Testis (tissue), 3 donors: ENCODE data around the gene TTLL12. TPM values are rescaled to one million over a fixed set of nuclear protein-coding genes. Genes with fewer than 3 reads are reported as not detected.

Experiments
- DNase-seq: peaks from one replicate; pipeline ENCODE4 v3.0.0-alpha.2; 2019
- H3K27ac ChIP-seq, 2 donors: fragments of 200-600 bp; sonication (generic); one replicate each; pipeline ENCODE4 v1.5.1; 2019
- H3K27me3 ChIP-seq: fragments of 200-600 bp; sonication (generic); one replicate; pipeline ENCODE4 v1.5.1; 2019
- H3K36me3 ChIP-seq: fragments of 200-600 bp; sonication (generic); one replicate; pipeline ENCODE4 v1.5.1; 2017; ENCODE audit warnings: low read depth; ENCODE audit errors: missing control alignments
- H3K4me1 ChIP-seq: fragments of 200-600 bp; sonication (generic); one replicate; pipeline ENCODE4 v1.5.1; 2019
- H3K4me3 ChIP-seq, 2 donors: fragments of 200-600 bp; sonication (generic); one replicate each; pipeline ENCODE4 v1.5.1; 2017 to 2019
- H3K9me3 ChIP-seq: fragments of 200-600 bp; sonication (generic); one replicate; pipeline ENCODE4 v1.5.1; 2017
- CTCF ChIP-seq, 3 experiments: fragments of 450-650 bp in 2 of 3; fragments of 200-600 bp in 1 of 3; sonication (generic) in 1 of 3; IDR thresholded peaks; one replicate each; pipeline ENCODE4 v1.5.1; 2016 to 2019; ENCODE audit warnings: antibody characterized with exemption in 3 of 3, mild to moderate bottlenecking in 2 of 3, moderate library complexity in 1 of 3
- POLR2A ChIP-seq: fragments of 450-650 bp; IDR thresholded peaks from one replicate; pipeline ENCODE4 v1.6.1; 2017; ENCODE audit warnings: antibody characterized with exemption, mild to moderate bottlenecking, moderate library complexity
- WGBS, 2 donors: methylation state at CpG; one replicate each; pipeline ENCODE4 v1.1.5; 2018; 5-methylcytosine and 5-hydroxymethylcytosine counted together
- intact Hi-C: fragments of 100-400 bp; cut with DNase I; formaldehyde crosslinking; loops from one replicate; pipeline ENCODE4 v1.15.1; 2023; ENCODE audit warnings: low total_unique reads
- polyA plus RNA-seq: library from polyadenylated mRNA; stranded (reverse); fragments of 350-450 nt; fragmentation: Illumina TruSeq; extraction: RNeasy Lipid Tissue Mini Kit (QIAGEN cat#74804); gene quantifications from one replicate; pipeline ENCODE4 v1.2.3, GENCODE V29; 2014; ENCODE audit warnings: low read depth, low replicate concordance; ENCODE audit not compliant: insufficient read depth
- total RNA-seq, 2 donors: library from RNA; depleted of rRNA; stranded (reverse); fragments of >200 nt; gene quantifications; one replicate each; pipeline ENCODE4 v1.2.3, GENCODE V29; 2016

TTLL12 gene
- total and polyA plus RNA-seq, 3 donors from 2014 or later = 62.0 to 175 (median 111) TPM

GRCh38 chr22:43170131-43170480 is 16.8 kb downstream of the TTLL12 start:
- WGBS, 2 donors = 85 to 90% methylated on average over 8 to 9 of the region's 9 CpGs
- intact Hi-C loops = no loop called here
- DNase-seq = no peak
- Histone ChIP-seq H3K4me1 (no peaks in the 10 kb centered on the region), H3K9me3 (no peaks in the 10 kb centered on the region), H3K27me3 (no peaks in the 10 kb centered on the region), H3K36me3 (no peaks in the 10 kb centered on the region), H3K27ac (no peak overlapping the region), H3K4me3 (no peak overlapping the region)
- no peak for TF ChIP-seq CTCF (IDR thresholded peaks at IDR 0.05)
- no peak for TF ChIP-seq POLR2A

GRCh38 chr22:43169310-43170130 is 17.4 kb downstream of the TTLL12 start:
- WGBS, 2 donors = 85 to 92% methylated on average over 6 to 22 of the region's 23 CpGs
- Histone ChIP-seq H3K27ac (no peak overlapping the region), H3K4me1 (no peaks in the 10 kb centered on the region), H3K36me3 (no peaks in the 10 kb centered on the region), H3K4me3 (no peak overlapping the region), H3K27me3 (no peaks in the 10 kb centered on the region), H3K9me3 (no peaks in the 10 kb centered on the region)
- TF ChIP-seq POLR2A (no peak), CTCF (IDR thresholded peaks at IDR 0.05) (no peak)
- intact Hi-C loops = no loop called here
- DNase-seq = no peak

- no peaks in the 10 kb centered on the region for H3K27me3 ChIP-seq
- TF ChIP-seq CTCF (IDR thresholded peaks at IDR 0.05) (no peak), POLR2A (no peak)
- no peaks in the 10 kb centered on the region for H3K9me3 ChIP-seq
- DNase-seq = no peak
- WGBS, 2 donors = 90 to 92% methylated on average over 15 to 25 of the region's 25 CpGs
- H3K4me1 ChIP-seq = peaks cover 7% of the 10 kb centered on the region
- no peak overlapping the region for H3K4me3 ChIP-seq
- no peak overlapping the region for H3K27ac ChIP-seq
- intact Hi-C loops = no loop called here
- no peaks in the 10 kb centered on the region for H3K36me3 ChIP-seq
Observed at GRCh38 chr22:43168471-43169309, 18.2 kb downstream of the TTLL12 start.

GRCh38 chr22:43167001-43167589 is 19.8 kb downstream of the TTLL12 start:
- intact Hi-C loops = no loop called here
- DNase-seq = no peak
- Histone ChIP-seq H3K9me3 (no peaks in the 10 kb centered on the region), H3K27me3 (no peaks in the 10 kb centered on the region), H3K4me1 (peaks cover 12% of the 10 kb centered on the region), H3K4me3 (no peak overlapping the region), H3K36me3 (no peaks in the 10 kb centered on the region), H3K27ac (no peak overlapping the region)
- TF ChIP-seq CTCF (IDR thresholded peaks at IDR 0.05) = no peak
- no peak for TF ChIP-seq POLR2A
- 87 to 90% methylated on average over 19 of the region's 19 CpGs for WGBS, 2 donors
